Measurements from ENCODE around the gene GRIK1.

GRCh38 chr21:29613877-29614276 is 325.9 kb downstream of the GRIK1 start:
- no peak for TF ChIP-seq POLR2A (IDR thresholded peaks at IDR 0.05; ENCODE audit: low read depth, low read length)
- TF ChIP-seq TAF1 (IDR thresholded peaks at IDR 0.05; ENCODE audit: borderline replicate concordance, low read depth, low read length) = no peak
- no peak for TF ChIP-seq POLR2AphosphoS5 (IDR thresholded peaks at IDR 0.05; ENCODE audit: low read depth, low read length)
